Brain microvascular endothelial cell (primary cell): ENCODE measurements around the gene PMAIP1.

Experiments
- DNase-seq: peaks from one replicate; pipeline ENCODE4 v3.0.0-alpha.2; 2020
- H3K27ac ChIP-seq: fragments of 250-450 bp; sonication (Bioruptor Pico); 2 replicates; pipeline ENCODE4 v1.5.1; 2020; ENCODE audit warnings: mild to moderate bottlenecking, moderate library complexity
- H3K27me3 ChIP-seq: fragments of 250-450 bp; sonication (Bioruptor Pico); replicated peaks from 2 replicates; pipeline ENCODE4 v1.5.1; 2020; ENCODE audit warnings: mild to moderate bottlenecking
- H3K36me3 ChIP-seq: fragments of 250-450 bp; sonication (Bioruptor Pico); replicated peaks from 2 replicates; pipeline ENCODE4 v1.5.1; 2020; ENCODE audit warnings: mild to moderate bottlenecking
- H3K4me3 ChIP-seq: 2 replicates; pipeline ENCODE4 v1.5.1; 2011; ENCODE audit warnings: low read depth, mild to moderate bottlenecking, control low read depth, low read length, moderate library complexity
- CTCF ChIP-seq: IDR thresholded peaks from 2 replicates; pipeline ENCODE4 v1.5.1; 2011; ENCODE audit warnings: low read depth, mild to moderate bottlenecking, moderate library complexity, low read length, control low read depth, inconsistent platforms; ENCODE audit errors: missing control alignments
- in situ Hi-C: cut with HindIII; loops from 2 replicates; pipeline ENCODE4 v1.10.0; 2017; ENCODE audit warnings: low sequenced_read_pairs, low pct_ligation_motif_present

The PMAIP1 gene

GRCh38 chr18:59945544-59945943, 45.7 kb downstream of the PMAIP1 start:
- Histone ChIP-seq H3K4me3 (no peak overlapping the region), H3K36me3 (no peaks in the 10 kb centered on the region), H3K27me3 (no peaks in the 10 kb centered on the region), H3K27ac (no peak overlapping the region)
- no peak for TF ChIP-seq CTCF
- in situ Hi-C loops: no loop called here
- DNase-seq: no peak

GRCh38 chr18:59950215-59950944, 50.6 kb downstream of the PMAIP1 start:
- no peak overlapping the region for H3K27ac ChIP-seq

GRCh38 chr18:59951591-59951990, 51.8 kb downstream of the PMAIP1 start:
- TF ChIP-seq CTCF: no peak
- Histone ChIP-seq H3K27ac (no peak overlapping the region), H3K36me3 (no peaks in the 10 kb centered on the region), H3K4me3 (no peak overlapping the region), H3K27me3 (no peaks in the 10 kb centered on the region)
- in situ Hi-C loops: no loop called here
- no peak for DNase-seq

More at GRCh38 chr18:59950215-59950944, 50.6 kb downstream of the PMAIP1 start:
- in situ Hi-C loops: no loop called here
- no peak for DNase-seq
- Histone ChIP-seq H3K4me3 (no peak overlapping the region), H3K27me3 (no peaks in the 10 kb centered on the region), H3K36me3 (no peaks in the 10 kb centered on the region)
- TF ChIP-seq CTCF: no peak

- in situ Hi-C loops: no loop called here
- Histone ChIP-seq H3K27me3 (no peaks in the 10 kb centered on the region), H3K27ac (no peak overlapping the region), H3K36me3 (no peaks in the 10 kb centered on the region), H3K4me3 (no peak overlapping the region)
- DNase-seq: no peak
- no peak for TF ChIP-seq CTCF
Observed at GRCh38 chr18:59952283-59953007, 52.6 kb downstream of the PMAIP1 start.
